Activated CD4-positive, alpha-beta T cell treated with anti-CD3 and anti-CD28 coated beads, Interleukin-2, amount 50 U/mL, for 16 hours (primary cell): ENCODE measurements around the gene TF.

Source experiments
- DNase-seq: peaks from one replicate; pipeline ENCODE4 v3.0.0-alpha.2; 2020

The TF gene

GRCh38 chr3:133838296-133838789 is 92.2 kb downstream of the TF start:
- no peak for DNase-seq

GRCh38 chr3:133838916-133839800 is 93.0 kb downstream of the TF start:
- no peak for DNase-seq

- no peak for DNase-seq
Observed at GRCh38 chr3:133840055-133840737, 94.0 kb downstream of the TF start.

- no peak for DNase-seq
Observed at GRCh38 chr3:133840767-133841166, 94.6 kb downstream of the TF start.

- DNase-seq, result no peak
Observed at GRCh38 chr3:133841196-133841595, 95.0 kb downstream of the TF start.

GRCh38 chr3:133842158-133842557 is 96.0 kb downstream of the TF start:
- DNase-seq, result no peak

- no peak for DNase-seq
Observed at GRCh38 chr3:133843634-133844033, 97.4 kb downstream of the TF start.

- no peak for DNase-seq
Observed at GRCh38 chr3:133845127-133845526, 98.9 kb downstream of the TF start.
